Cardiac fibroblast (primary cell): ENCODE data around the gene TRPV2.

Experiments
- DNase-seq, 2 donors: peaks; one replicate each; pipeline versions ENCODE4 v3.0.0 to v3.0.0-alpha.2; 2010; ENCODE audit warnings: low read depth in 2 of 2
- H3K4me3 ChIP-seq, 2 donors: replicated peaks in 1 of 2; 1 replicate in 1 of 2; 2 replicates in 1 of 2; pipeline ENCODE4 v1.5.1; 2011; ENCODE audit warnings: low read depth in 2 of 2, low read length in 2 of 2, mild to moderate bottlenecking in 2 of 2, moderate library complexity in 1 of 2
- TF ChIP-seq, protein P1 (sequence below): IDR thresholded peaks from one replicate; pipeline ENCODE4 v1.5.1; 2011; ENCODE audit warnings: low read depth, mild to moderate bottlenecking, low read length, inconsistent platforms

Gene TRPV2, protein sequence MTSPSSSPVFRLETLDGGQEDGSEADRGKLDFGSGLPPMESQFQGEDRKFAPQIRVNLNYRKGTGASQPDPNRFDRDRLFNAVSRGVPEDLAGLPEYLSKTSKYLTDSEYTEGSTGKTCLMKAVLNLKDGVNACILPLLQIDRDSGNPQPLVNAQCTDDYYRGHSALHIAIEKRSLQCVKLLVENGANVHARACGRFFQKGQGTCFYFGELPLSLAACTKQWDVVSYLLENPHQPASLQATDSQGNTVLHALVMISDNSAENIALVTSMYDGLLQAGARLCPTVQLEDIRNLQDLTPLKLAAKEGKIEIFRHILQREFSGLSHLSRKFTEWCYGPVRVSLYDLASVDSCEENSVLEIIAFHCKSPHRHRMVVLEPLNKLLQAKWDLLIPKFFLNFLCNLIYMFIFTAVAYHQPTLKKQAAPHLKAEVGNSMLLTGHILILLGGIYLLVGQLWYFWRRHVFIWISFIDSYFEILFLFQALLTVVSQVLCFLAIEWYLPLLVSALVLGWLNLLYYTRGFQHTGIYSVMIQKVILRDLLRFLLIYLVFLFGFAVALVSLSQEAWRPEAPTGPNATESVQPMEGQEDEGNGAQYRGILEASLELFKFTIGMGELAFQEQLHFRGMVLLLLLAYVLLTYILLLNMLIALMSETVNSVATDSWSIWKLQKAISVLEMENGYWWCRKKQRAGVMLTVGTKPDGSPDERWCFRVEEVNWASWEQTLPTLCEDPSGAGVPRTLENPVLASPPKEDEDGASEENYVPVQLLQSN

DNA sequence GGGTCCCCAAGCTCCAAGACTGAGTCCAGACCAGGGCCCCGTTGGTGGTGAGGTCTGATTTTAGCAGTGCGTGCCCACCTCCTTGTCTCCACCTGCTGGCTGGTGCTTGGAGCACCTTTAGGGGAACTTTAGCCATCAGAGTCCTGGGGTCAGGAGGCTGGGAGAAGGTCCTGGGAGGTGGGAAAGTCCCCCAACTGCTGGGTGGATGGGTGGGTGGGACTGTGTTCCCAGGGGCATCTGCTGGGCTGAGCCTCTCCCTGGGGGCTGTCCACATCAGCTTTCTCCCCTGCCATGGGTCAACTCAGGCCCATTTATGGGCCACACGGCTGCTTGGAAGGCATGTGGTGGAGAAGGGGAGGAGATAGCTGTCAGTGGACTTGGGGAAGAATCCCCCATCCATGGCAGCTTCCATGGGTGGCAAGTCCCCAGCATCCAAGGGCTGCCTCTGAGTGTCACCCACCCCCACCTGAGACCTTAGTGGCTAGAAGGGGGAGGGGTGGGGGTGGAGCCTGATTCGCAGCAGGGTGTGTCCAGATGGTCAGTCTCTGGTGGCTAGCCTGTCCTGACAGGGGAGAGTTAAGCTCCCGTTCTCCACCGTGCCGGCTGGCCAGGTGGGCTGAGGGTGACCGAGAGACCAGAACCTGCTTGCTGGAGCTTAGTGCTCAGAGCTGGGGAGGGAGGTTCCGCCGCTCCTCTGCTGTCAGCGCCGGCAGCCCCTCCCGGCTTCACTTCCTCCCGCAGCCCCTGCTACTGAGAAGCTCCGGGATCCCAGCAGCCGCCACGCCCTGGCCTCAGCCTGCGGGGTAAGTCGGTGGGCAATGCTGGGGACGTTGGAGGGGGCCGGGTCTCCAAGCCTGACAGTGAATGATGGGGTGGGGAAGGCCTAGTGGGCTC lies at the start of gene TRPV2:
TSS of gene TRPV2 (plus strand) at position 541 of the 894 bp plus-strand sequence. CDS start 2,098 bp downstream, outside the sequence.
- H3K4me3 ChIP-seq: peak within 1 kb of the TSS; percentile 49 to 78
- TF ChIP-seq, protein P1, sequence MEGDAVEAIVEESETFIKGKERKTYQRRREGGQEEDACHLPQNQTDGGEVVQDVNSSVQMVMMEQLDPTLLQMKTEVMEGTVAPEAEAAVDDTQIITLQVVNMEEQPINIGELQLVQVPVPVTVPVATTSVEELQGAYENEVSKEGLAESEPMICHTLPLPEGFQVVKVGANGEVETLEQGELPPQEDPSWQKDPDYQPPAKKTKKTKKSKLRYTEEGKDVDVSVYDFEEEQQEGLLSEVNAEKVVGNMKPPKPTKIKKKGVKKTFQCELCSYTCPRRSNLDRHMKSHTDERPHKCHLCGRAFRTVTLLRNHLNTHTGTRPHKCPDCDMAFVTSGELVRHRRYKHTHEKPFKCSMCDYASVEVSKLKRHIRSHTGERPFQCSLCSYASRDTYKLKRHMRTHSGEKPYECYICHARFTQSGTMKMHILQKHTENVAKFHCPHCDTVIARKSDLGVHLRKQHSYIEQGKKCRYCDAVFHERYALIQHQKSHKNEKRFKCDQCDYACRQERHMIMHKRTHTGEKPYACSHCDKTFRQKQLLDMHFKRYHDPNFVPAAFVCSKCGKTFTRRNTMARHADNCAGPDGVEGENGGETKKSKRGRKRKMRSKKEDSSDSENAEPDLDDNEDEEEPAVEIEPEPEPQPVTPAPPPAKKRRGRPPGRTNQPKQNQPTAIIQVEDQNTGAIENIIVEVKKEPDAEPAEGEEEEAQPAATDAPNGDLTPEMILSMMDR: peak; percentile 17
- no peak for DNase-seq

DNA sequence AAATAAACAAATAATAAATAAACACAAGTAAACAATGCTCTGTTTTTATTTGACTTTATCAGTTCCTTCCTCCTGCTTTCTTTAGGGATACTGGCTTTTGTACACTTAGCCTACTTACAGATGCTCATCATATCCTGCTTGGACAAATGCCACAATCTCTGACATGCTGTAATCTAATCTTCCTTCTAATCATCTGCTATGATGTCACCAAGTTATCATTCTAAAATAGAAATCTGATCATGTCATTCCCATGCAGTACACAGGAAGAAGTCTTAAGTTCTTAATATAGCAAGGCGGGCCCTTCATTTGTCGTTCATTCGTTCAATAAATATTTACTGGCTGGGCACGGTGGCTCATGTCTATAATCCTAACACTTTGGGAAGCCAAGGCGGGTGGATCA lies 43.6 kb upstream of the TRPV2 start:
- no peak overlapping the region for H3K4me3 ChIP-seq
- TF ChIP-seq, protein P1: no peak
- peak; percentile 49 to 86 for DNase-seq

DNA sequence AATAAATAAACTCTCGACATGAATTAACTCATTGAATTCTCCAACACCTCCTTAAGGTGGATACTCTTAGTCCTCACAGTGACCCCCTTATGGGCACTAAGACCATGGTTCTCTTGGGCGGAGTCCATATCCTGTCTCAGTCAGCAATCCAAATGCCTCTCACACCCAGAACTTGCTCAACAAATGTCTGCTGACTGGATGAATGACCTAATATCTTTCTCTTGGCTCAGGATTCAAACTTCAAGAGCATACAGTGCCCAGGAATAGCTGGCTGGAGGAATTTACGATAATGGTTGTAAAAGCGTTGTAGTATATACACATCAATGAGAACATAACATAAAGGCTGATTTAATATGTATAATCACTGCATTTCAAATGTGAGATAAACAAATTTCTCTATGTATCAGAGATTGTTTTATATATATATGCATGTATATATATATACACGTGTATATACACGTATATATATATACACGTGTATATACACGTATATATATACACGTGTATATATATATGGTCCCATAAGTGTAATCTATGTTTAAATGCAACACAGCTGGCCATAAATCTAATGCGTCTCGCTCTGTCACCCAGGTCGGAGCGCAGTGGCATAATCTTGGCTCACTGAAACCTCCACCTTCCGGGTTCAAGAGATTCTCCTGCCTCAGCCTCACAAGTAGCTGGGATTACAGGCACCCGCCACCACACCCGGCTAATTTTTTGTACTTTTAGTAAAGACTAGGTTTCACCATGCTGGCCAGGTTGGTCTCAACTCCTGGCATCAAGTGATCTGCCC lies 41.0 kb upstream of the TRPV2 start:
- TF ChIP-seq, protein P1: no peak
- H3K4me3 ChIP-seq: no peak overlapping the region
- DNase-seq: peak; percentile 90 to 93

DNA sequence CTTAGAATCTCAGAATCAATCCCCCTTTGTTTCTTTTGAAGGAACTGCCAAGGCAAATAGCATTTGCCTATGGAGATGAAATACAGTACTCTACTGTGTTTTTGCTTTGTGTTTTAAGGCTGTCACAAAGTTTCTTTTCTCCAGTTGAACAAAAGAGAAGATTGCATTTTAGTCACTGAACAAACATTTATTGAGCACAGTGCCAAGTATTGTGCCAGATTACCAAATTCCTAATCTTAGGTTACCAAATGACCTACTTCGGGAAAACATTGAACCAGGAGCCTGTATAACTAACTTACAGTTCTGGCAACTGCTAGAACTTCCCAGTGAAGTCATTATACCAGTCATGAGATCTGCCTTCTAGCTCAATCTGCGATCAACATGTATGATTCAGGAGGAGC lies 37.4 kb upstream of the TRPV2 start:
- TF ChIP-seq, protein P1: no peak
- H3K4me3 ChIP-seq: no peak overlapping the region
- peak; percentile 74 to 88 for DNase-seq

DNA sequence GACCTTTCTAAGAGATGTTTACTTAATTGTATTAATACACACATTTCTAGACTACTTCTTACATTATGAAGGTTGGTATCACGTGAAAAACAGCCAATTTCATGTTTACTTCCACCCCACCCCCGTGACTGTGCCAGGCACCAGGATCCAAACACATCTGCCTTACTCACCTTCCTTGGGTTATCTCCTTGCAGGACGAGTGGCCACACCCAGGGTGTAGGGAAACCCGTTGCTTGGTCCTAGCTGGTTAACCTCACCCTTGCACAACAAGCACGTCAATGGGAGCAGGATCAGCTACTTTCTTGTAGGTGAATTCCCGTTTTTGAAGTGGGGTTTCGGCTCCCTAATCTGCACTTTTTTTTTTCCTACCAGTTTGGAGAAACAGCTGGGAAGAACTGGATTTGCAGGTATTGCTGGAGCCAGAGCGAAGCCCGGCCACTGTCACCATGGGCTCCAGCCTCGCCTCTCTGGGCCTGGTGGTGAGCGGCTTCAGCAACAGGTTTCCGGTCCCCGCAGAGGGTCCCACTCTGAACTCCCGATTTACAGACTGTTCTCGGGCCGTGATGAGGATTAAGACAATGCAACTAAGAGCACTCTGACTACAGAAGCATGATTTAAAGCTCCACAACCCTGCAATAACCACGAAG lies 36.6 kb upstream of the TRPV2 start:
- DNase-seq: no peak
- H3K4me3 ChIP-seq: no peak overlapping the region
- TF ChIP-seq, protein P1: no peak
